Measurements from ENCODE around the gene FCHSD2. TPM values are rescaled to one million over a fixed set of nuclear protein-coding genes. Genes with fewer than 3 reads are reported as not detected.

FCHSD2 gene
- total RNA-seq, 2 donors from 2014 or later = 12.1 to 20.9 TPM

DNA sequence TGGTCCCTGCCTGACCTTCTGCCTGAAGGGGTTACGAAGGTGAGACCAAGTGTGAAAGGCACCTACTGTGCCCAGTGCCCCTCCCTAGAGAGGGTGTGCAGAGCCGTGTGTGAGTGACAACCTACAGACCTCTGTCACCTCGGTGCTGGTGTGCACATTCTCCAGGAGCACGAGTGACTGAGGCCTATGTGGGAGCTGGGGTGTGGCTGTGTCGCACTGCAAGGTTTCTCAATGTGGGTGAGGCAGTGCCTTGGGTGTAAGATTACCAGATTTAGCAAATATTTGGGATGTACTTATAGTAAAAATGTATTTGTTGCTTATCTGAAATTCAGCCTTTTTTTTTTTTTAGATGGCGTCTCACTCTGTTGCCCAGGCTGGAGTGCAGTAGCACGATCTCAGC, 353.9 kb downstream of the FCHSD2 start:
- Histone ChIP-seq H3K9ac (ENCODE audit: low read depth in 2 of 2, low read length in 2 of 2) (peak overlapping the region; percentile 60 to 78), H3K4me3 (no peak overlapping the region), H3K27ac (peak overlapping the region; percentile 90), H3K4me1 (peaks cover 28% of the 10 kb centered on the region), H3K9me3 (no peaks in the 10 kb centered on the region), H3K36me3 (no peaks in the 10 kb centered on the region), H3K27me3 (no peaks in the 10 kb centered on the region)
- DNase-seq = peak; percentile 63
- intact Hi-C loops (cut with DNase I) = no loop called here
- no peak for TF ChIP-seq CTCF (IDR thresholded peaks at IDR 0.05)

- no peaks in the 10 kb centered on the region for H3K36me3 ChIP-seq
- intact Hi-C loops (cut with DNase I) = no loop called here
- peak overlapping the region; percentile 60 to 78 for H3K9ac ChIP-seq (ENCODE audit: low read depth in 2 of 2, low read length in 2 of 2)
- TF ChIP-seq CTCF (IDR thresholded peaks at IDR 0.05) = no peak
- H3K4me3 ChIP-seq = no peak overlapping the region
- DNase-seq = peak; percentile 89
- H3K27me3 ChIP-seq = no peaks in the 10 kb centered on the region
- peaks cover 24% of the 10 kb centered on the region for H3K4me1 ChIP-seq
- peak overlapping the region; percentile 90 for H3K27ac ChIP-seq
- no peaks in the 10 kb centered on the region for H3K9me3 ChIP-seq
These were observed 354.7 kb downstream of the FCHSD2 start for GRCh38 chr11:72787216-72788104.

Other genes starting within 250 kb of the FCHSD2 start
- gene P2RY2, start 76.0 kb upstream of the FCHSD2 start, total RNA-seq = 10 to 100 TPM; 17.6 to 27.4 TPM
- 1 to 10 TPM in 1 of 2 donors, under 1 TPM in 1; 0.91 to 1.4 TPM for gene P2RY6, start 130.0 kb upstream of the FCHSD2 start, total RNA-seq
- gene ARHGEF17, start 166.0 kb upstream of the FCHSD2 start, total RNA-seq = 10 to 100 TPM in 1 of 2 donors, 1 to 10 TPM in 1; 8.6 to 13.4 TPM
- 1 to 10 TPM; 4.0 to 7.1 TPM for gene RELT, start 234.1 kb upstream of the FCHSD2 start, total RNA-seq

Data from colonic mucosa (tissue), 4 donors.